ENCODE data around the gene NUP88.

Gene NUP88

DNA sequence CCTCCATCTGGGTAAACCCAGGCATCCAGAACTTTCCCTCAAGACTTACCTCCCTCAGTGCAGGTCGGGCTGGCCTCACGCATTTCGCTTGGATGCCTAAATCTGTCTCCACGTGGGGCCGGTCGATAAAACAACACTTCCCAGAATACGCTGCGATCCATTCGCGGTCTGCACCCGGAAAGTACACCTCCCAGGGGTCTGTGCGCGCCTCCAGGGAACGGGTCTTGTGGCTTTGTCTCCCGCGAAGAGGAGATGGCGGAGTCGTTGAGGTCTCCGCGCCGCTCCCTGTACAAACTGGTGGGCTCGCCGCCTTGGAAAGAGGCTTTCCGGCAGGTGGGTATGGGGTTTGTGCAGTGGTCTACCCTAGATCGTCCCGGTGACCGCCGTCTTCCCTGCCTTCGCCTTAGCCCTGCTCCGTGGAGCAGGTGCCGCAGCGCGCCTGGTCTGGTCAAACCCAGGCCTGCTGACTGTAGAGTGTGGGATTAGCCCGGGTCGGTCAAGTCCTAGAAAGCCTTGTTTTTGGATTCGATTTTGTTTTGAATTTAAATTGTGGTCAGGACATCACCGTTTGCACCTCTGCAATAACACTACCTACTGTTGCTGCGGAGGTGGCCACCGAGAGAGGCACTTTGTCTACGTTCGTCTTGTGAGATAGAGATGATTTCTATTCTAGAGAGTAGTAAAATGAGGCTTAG, 644 bp upstream of the NUP88 start, which contains the start of gene RPAIN:
Gene RPAIN, plus strand, starts transcription at position 224 of the 695 bp plus-strand sequence. Its CDS starts 29 bp downstream, at position 253.
- peak; percentile 61 for FAIRE-seq
- peak; percentile 47 for DNase-seq (ENCODE audit: insufficient read length, low spot score)

DNA sequence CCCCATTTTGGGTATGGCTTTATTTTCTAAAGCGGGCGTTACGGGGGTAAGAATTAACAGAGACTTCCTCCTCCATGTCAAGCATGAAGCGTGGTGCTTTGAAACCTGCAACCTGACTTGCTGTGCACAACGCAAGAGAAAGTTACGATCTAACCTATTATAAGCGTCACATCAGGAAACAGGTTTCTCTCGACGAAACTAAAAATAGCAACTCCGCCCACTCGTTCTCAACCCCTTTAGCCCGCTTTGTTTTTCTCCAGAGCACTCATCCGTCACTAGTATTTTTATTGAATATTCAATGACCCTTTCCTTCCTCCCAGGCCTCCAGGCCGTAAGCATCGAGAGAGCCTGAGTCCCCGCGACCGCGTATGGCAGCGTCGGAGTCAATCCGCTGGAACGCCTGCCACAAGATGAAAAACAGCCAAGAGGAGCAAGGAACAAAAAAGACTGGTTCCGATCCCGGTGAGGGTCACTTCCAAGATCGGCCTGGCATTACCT, 555 bp downstream of the NUP88 start:
- FAIRE-seq (peak; percentile 96), DNase-seq (ENCODE audit: insufficient read length, low spot score) (peak; percentile 48)

- FAIRE-seq (no peak), DNase-seq (ENCODE audit: insufficient read length, low spot score) (no peak)
Measured at GRCh38 chr17:5416901-5417300, 2.6 kb downstream of the NUP88 start.

DNA sequence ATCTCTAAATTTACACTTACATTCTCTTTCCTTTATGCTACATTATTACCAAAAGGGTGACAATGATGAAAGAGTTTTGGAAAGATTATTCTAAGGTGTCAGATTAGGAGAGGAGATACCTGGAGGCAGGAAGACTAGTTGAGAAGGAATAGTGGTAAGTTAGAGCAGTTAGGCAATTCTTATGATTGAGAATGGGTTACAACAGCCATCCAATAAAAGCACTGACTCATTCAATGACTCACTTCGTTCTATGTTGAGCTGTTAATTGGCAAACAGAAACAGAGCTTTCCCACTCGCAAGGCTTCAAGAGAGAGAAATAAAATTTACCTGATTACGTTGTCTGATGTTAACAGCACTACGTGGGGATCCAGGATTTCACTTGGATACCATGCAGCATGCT, 5.8 kb downstream of the NUP88 start:
- DNase-seq (ENCODE audit: insufficient read length, low spot score): no peak
- FAIRE-seq: no peak

DNA sequence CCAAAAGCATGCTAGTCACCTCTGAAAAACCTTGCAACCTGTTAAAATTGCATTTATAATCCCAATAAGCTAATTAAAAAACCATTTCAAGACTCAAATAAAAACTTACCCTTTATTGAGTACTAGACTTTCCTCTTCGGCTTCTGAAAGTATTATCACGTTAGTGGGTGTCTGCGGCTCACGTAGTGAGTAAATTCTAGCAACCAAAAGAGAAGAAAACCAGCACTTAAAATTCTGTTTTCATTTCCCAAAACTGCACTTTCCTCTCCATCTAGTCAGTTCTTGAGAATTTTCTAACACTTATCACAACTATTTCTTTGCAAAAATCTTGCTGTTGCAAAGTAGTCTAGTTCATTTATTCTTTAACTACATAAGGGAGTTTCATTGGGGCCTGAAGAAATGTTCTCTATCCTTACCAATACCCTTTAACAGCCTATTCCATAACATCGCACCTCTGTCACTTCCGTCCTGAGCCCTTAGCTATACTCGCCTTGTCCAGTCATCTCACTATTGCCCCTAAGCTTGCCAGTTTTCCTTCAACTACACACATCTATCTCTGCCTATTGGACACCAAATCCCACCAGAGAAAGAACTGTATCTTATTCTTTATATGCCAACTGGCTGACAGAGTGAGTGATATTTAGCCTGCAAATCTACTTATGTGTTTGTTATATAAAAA, 8.7 kb downstream of the NUP88 start:
- FAIRE-seq (no peak), DNase-seq (ENCODE audit: insufficient read length, low spot score) (no peak)

DNA sequence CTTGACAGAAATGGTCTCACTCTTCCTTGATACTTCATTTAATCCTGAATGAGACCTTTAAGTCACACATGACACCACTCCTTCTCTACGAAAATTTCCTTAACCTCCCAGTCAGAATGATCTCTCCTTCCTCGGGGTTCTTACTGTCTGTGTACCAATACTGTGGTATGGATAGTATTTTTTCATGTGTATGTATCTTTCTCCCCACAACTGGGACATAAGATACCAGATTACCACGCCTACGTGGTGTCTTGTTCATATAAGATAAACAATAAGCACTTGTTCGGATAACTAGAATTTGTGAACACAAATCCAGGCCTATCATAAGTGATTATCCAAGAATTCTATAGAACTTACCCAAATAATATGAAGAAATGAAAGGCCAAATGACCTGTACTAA, 11.3 kb downstream of the NUP88 start:
- FAIRE-seq: no peak
- DNase-seq (ENCODE audit: insufficient read length, low spot score): no peak

DNA sequence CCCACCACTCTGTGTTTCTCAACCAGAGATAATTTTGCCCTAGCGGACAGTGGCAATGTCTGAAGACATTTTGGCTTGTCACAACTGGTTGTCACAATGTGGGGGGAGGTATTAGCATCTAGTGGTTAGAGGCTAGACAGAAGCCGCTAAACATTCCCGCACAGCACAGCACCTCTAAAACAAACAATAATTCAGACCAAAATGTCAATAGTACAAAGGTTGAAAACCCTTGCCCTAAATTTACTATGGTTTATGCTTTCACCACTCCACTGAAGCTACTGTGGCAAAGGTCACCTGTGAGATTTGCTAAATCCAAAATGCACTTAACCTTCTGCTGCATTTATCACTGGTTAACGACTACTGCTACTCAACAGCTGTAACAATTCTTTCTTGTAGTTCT, 14.1 kb downstream of the NUP88 start:
- DNase-seq (ENCODE audit: insufficient read length, low spot score) (no peak), FAIRE-seq (no peak)

GRCh38 chr17:5399767-5400166, 19.7 kb downstream of the NUP88 start:
- no peak for DNase-seq (ENCODE audit: insufficient read length, low spot score)
- FAIRE-seq: no peak

DNA sequence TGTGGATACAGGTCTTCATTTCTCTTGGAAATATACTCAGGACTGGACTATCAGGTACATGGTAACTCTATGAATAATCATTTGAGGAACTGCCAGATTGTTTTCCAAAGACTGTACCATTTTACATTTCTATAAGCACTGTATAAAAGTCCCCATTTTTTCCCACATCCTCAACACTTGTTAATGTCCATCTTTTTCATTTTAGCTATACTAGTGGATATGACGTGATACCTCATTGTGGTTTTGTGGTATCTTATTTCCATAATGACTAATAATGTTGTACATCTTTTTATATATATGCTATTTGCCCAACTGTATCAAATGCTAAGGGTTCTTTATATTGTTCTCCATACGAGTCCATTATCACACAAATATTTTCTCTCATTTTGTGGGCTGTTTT, 22.9 kb downstream of the NUP88 start:
- FAIRE-seq: no peak

DNA sequence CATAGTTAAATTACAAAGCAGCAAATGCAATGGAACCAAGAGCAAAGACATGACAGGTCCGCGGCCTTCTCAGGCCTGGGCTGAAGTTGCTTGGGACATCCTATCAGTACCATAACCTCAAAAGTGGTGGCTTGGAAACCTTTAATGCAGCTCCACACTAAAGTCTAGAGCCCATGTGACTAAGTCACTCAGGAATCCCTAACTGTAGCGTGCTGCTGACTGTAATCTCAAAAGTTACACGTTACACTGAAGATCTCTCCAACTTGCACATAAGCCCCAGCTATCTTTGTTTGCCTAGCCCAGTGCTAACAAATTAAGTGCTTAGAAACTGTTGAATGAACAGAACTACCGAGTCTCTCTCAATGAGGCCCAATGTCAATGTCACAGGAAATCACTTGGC, 27.8 kb downstream of the NUP88 start:
- FAIRE-seq (no peak), DNase-seq (ENCODE audit: insufficient read length, low spot score) (no peak)

More for the DNA sequence above, 22.9 kb downstream of the NUP88 start:
- no peak for DNase-seq (ENCODE audit: insufficient read length, low spot score)

DNA sequence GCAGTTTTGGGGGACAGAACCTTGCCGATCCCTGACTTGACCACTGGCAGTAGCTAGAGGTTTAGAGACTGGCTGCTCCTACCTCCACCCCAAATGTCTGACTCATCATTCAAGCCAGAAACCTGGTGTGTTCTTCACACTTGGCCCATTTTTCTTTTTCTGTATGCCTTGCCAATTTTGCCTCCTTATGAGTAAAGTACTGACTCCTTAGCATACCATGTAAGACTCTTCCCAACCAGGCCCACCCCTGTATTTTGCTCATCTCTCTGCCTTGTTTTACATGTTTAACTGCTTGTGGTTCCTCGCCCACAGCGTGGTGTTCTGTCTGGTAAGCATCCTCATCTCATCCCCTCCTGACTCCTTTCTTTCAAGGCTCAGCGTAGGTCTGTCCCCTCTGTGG, 37.9 kb downstream of the NUP88 start:
- DNase-seq (ENCODE audit: insufficient read length, low spot score): no peak
- FAIRE-seq: no peak

GRCh38 chr17:5380491-5381135, 38.8 kb downstream of the NUP88 start:
- no peak for FAIRE-seq

GRCh38 chr17:5379351-5380107, 39.9 kb downstream of the NUP88 start:
- FAIRE-seq (no peak), DNase-seq (ENCODE audit: insufficient read length, low spot score) (no peak)

More at GRCh38 chr17:5380491-5381135, 38.8 kb downstream of the NUP88 start:
- no peak for DNase-seq (ENCODE audit: insufficient read length, low spot score)

GRCh38 chr17:5378566-5379207, 40.8 kb downstream of the NUP88 start:
- DNase-seq (ENCODE audit: insufficient read length, low spot score): no peak
- FAIRE-seq: no peak

GRCh38 chr17:5373112-5373511, 46.4 kb downstream of the NUP88 start:
- peak; percentile 64 for FAIRE-seq
- DNase-seq (ENCODE audit: insufficient read length, low spot score): no peak

- FAIRE-seq: no peak
- no peak for DNase-seq (ENCODE audit: insufficient read length, low spot score)
Measured at GRCh38 chr17:5370411-5370810, 49.1 kb downstream of the NUP88 start.

- DNase-seq (ENCODE audit: insufficient read length, low spot score) (no peak), FAIRE-seq (no peak)
Measured at GRCh38 chr17:5365831-5366230, 53.6 kb downstream of the NUP88 start.

- DNase-seq (ENCODE audit: insufficient read length, low spot score) (no peak), FAIRE-seq (no peak)
Measured at GRCh38 chr17:5364696-5365095, 54.8 kb downstream of the NUP88 start.

DNA sequence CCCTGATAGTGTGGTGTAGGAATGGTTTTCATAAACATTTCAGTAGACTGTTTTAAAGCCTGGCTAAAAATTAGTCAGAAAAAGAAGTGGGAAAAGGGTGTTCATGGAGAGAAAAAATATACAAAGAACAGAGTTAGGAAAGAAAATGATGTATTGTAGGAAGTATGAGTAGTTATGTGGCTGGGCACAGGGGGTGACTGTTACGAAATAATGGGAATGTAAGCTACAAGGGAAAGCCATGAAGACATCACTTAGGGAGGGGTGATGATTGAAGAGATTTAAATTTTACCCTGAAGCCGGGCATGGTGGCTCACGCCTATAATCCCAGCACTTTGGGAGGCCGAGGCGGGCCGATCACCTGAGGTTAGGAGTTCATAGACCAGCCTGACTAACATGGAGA, 55.3 kb downstream of the NUP88 start:
- DNase-seq (ENCODE audit: insufficient read length, low spot score) (no peak), FAIRE-seq (no peak)

GRCh38 chr17:5362162-5362811, 57.2 kb downstream of the NUP88 start:
- FAIRE-seq: no peak
- no peak for DNase-seq (ENCODE audit: insufficient read length, low spot score)
